ES-I3 (cell line): Measurements from ENCODE around the gene CDADC1.

Experiments
- H3K36me3 ChIP-seq: 2 replicates; pipeline ENCODE4 v1.6.1; 2013; ENCODE audit warnings: mild to moderate bottlenecking, low read length, control low read depth, moderate library complexity; ENCODE audit not compliant: insufficient read depth
- H3K4me1 ChIP-seq: 2 replicates; pipeline ENCODE4 v1.6.1; 2013; ENCODE audit warnings: mild to moderate bottlenecking, control low read depth, low read length; ENCODE audit not compliant: insufficient read depth
- H3K9ac ChIP-seq: 2 replicates; pipeline ENCODE4 v1.6.1; 2013; ENCODE audit warnings: low read depth, mild to moderate bottlenecking, low read length, moderate library complexity
- H3K9me3 ChIP-seq: 2 replicates; pipeline ENCODE4 v1.6.1; 2013; ENCODE audit warnings: mild to moderate bottlenecking, low read length, moderate library complexity; ENCODE audit not compliant: control insufficient read depth, insufficient read depth

The CDADC1 gene

DNA sequence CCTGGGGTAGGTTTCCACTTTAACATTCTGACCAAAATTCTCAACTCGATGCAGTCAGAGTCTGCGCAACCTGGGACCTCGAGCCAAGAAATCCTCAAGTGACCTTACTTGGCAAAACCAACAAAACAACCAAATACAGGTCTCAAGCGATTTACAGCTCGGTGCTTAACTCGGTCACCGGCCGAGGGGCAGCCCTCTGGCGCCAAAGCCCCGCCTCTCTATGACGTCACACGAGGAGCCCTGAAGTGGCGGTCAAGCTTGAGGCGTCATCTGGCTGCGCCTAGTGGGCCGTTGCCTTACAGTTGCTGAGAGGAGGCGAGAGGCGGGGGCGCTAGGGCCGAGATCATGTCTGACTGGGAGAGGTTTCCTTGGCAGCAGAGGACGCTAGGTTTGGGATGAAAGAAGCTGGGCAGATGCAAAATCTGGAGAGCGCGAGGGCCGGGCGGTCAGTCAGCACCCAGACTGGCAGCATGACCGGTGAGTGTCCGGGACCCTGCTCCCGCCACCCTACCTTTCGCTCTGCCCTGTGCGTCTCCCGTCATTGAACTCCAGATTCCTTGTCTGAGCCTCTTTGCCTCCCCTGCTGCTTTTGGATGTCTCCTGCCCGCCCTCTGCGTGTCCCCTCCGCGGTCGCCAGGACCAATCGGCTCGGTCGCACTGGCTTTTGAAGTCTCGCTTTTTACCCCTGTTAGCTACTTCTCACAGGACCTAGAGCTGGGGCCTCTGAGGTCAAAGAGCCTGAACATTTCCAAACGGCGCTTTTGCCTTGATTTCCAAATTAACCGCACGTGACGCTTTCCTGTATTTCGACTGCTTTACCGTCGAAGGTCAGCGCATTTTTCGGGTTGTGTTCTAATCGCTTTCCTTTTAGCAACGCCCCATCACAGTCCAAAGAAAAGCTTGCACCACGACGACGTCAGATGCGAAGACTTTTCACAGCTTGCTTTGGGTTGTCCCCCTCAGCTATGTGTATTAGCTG, at the start of gene CDADC1:
Gene CDADC1 (plus strand): TSS at position 283 of the 979 bp plus-strand sequence. CDS start 113 bp downstream, at position 396.
- Histone ChIP-seq H3K9ac (peak within 1 kb of the TSS; percentile 64), H3K4me1 (no peaks in the 10 kb centered on the region), H3K9me3 (no peaks in the 10 kb centered on the region), H3K36me3 (no peaks in the 10 kb centered on the region; the same call in 1 of the 2 replicates)

- Histone ChIP-seq H3K9me3 (no peaks in the 10 kb centered on the region), H3K9ac (no peak overlapping the region), H3K36me3 (peaks cover 7% of the 10 kb centered on the region; the same call in 1 of the 2 replicates), H3K4me1 (no peaks in the 10 kb centered on the region)
Measured at GRCh38 chr13:49206641-49207040, 41.1 kb upstream of the CDADC1 start.

- H3K36me3 ChIP-seq = peaks cover 3% of the 10 kb centered on the region; the same call in 1 of the 2 replicates
- no peaks in the 10 kb centered on the region for H3K4me1 ChIP-seq
- no peak overlapping the region for H3K9ac ChIP-seq
- no peaks in the 10 kb centered on the region for H3K9me3 ChIP-seq
Measured at GRCh38 chr13:49208619-49209018, 39.1 kb upstream of the CDADC1 start.

DNA sequence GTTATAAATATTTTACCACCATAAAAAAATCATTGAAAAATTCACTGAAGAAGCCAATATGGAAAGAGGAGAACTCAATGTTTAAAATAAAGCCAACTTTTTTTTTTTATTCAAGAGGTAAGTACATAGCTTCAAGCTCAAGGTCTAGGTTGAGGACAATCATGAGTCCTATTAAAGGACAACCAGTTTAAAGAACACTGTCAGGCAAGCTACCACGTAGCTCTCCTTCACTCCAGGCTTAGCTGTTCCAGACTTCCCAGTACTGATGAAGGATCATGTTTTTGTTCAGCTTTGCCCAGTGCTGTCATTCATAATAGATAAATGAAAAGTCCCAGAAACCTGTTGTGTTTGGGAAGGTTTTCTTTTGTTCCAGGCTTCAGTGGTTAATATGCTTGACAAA, 37.6 kb upstream of the CDADC1 start:
- Histone ChIP-seq H3K9ac (no peak overlapping the region), H3K36me3 (0 out of 2 replicates have a peak, but pooled peaks cover 3% of the 10 kb centered on the region), H3K9me3 (no peaks in the 10 kb centered on the region), H3K4me1 (peaks cover 9% of the 10 kb centered on the region; the same call in 1 of the 2 replicates)

DNA sequence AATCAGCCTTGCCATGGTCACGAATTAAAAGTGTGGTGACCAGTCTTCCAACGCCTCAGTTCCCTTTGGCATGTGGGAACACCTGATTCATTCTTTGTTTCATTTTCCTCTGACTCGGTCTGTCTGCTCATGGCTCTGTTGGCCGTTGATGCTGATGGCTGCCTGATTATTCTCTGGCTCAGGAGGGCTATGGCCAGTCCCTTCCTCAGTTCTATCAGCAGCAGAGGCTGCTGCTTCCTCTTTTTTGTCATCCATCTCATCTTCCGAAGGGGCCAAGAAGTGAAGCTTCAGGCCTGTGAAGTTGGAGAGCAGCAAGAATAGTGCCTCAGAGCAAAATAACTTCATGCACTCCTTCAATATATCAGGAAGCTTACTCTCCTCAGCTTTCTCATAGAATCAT, 37.1 kb upstream of the CDADC1 start:
- no peaks in the 10 kb centered on the region for H3K9me3 ChIP-seq
- H3K9ac ChIP-seq = no peak overlapping the region
- H3K36me3 ChIP-seq = 0 out of 2 replicates have a peak, but pooled peaks cover 3% of the 10 kb centered on the region
- peaks cover 9% of the 10 kb centered on the region; the same call in 1 of the 2 replicates for H3K4me1 ChIP-seq

DNA sequence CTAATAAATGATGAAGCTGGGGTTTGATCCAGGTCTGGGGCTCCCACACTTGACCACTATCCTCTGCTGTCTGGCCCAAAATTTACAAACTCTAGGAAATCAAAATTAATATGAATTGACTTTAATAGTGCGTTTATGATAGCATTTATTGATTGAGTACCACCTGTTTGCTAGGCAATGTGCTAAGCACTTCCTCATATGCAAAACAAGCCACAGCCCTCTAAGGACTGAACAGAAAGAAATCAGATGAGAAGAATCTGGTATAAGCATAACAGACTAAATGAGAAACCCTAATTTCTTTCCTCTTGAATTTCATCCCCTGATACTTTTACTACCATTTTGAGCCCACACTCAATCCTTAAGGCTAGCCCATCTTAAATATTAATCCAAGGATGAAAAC, 34.2 kb upstream of the CDADC1 start:
- Histone ChIP-seq H3K4me1 (peaks cover 9% of the 10 kb centered on the region; the same call in 1 of the 2 replicates), H3K36me3 (no peaks in the 10 kb centered on the region), H3K9me3 (no peaks in the 10 kb centered on the region), H3K9ac (no peak overlapping the region)

GRCh38 chr13:49213997-49214916, 33.5 kb upstream of the CDADC1 start:
- H3K9ac ChIP-seq = no peak overlapping the region

GRCh38 chr13:49214917-49215376, 32.8 kb upstream of the CDADC1 start:
- H3K9me3 ChIP-seq = no peaks in the 10 kb centered on the region
- peaks cover 9% of the 10 kb centered on the region; the same call in 1 of the 2 replicates for H3K4me1 ChIP-seq
- H3K36me3 ChIP-seq = no peaks in the 10 kb centered on the region
- no peak overlapping the region for H3K9ac ChIP-seq

More at GRCh38 chr13:49213997-49214916, 33.5 kb upstream of the CDADC1 start:
- H3K4me1 ChIP-seq = peaks cover 9% of the 10 kb centered on the region; the same call in 1 of the 2 replicates
- H3K36me3 ChIP-seq = no peaks in the 10 kb centered on the region
- H3K9me3 ChIP-seq = no peaks in the 10 kb centered on the region

- Histone ChIP-seq H3K4me1 (peaks cover 9% of the 10 kb centered on the region; the same call in 1 of the 2 replicates), H3K36me3 (no peaks in the 10 kb centered on the region), H3K9me3 (no peaks in the 10 kb centered on the region), H3K9ac (no peak overlapping the region)
Measured at GRCh38 chr13:49216334-49216733, 31.4 kb upstream of the CDADC1 start.

DNA sequence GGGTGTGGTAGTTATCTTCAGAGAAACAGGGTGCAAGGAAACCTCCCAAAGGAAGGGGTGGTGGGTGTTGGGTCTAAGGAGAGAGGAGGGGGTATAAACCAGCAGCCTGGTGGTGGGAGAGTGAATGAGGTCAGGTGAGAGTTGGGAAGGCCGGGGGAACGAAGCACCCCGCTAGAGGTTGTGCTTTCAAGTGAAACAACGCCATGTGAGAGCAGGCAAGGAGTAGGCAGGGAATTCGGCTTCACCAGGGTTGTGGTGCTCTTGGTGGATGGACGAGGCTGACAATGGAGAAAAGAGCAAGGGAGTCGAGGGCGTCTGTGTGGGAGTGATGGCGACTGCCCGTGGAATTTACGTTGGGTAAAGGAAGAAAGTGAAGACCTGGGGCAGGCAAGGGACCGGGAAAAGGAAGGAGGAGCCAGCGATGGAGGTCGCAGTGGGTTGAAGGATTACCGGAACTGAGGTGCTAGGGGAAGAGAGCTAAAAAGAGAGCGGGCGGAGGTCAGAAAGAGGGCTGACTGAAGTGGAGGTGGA, 29.7 kb upstream of the CDADC1 start:
- Histone ChIP-seq H3K9me3 (no peaks in the 10 kb centered on the region), H3K36me3 (no peaks in the 10 kb centered on the region), H3K4me1 (peaks cover 9% of the 10 kb centered on the region; the same call in 1 of the 2 replicates), H3K9ac (peak overlapping the region; percentile 52; the same call in 1 of the 2 replicates)

- Histone ChIP-seq H3K9ac (peak overlapping the region; percentile 52; the same call in 1 of the 2 replicates), H3K9me3 (no peaks in the 10 kb centered on the region), H3K4me1 (peaks cover 9% of the 10 kb centered on the region; the same call in 1 of the 2 replicates), H3K36me3 (no peaks in the 10 kb centered on the region)
Measured at GRCh38 chr13:49218493-49219051, 29.2 kb upstream of the CDADC1 start.

DNA sequence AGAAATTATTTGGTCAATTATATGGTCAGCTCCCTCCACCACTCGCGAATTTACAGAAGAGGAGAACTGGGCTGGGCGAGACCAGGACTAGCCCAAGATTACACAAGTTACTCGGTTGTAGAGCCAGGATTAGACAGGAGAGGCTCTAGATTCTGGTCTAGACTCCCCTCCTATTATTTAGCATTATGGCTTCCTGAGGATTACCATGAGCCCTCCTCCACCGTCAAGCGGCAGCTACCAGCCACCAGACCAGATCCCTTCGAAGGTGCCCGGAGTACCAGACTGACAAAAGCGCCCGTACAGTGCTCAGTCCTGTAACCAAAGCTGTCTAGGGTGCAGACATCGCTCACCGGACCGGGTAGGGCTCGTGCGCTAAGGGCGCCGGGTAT, 28.1 kb upstream of the CDADC1 start:
- Histone ChIP-seq H3K9ac (peak overlapping the region; percentile 65), H3K4me1 (peaks cover 3% of the 10 kb centered on the region; the same call in 1 of the 2 replicates)

DNA sequence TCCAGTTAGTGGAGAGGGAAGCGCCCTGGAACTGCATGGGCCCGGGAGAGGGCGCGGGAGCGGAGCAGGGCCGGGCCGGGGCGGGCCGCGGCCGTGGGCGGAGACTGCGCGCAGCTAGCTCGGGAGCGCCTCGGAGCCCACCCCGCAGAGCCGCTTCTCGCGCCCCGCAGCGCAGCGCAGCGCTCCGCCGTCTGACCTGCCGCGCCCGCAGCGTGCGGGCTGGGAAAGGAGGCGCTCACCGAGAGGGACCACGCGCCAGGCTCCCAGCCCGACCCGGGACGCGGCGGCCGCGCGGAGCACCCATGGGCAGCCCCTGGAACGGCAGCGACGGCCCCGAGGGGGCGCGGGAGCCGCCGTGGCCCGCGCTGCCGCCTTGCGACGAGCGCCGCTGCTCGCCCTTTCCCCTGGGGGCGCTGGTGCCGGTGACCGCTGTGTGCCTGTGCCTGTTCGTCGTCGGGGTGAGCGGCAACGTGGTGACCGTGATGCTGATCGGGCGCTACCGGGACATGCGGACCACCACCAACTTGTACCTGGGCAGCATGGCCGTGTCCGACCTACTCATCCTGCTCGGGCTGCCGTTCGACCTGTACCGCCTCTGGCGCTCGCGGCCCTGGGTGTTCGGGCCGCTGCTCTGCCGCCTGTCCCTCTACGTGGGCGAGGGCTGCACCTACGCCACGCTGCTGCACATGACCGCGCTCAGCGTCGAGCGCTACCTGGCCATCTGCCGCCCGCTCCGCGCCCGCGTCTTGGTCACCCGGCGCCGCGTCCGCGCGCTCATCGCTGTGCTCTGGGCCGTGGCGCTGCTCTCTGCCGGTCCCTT, 27.5 kb upstream of the CDADC1 start, which contains the start of gene MLNR:
Gene MLNR (plus strand): TSS at position 303 of the 820 bp plus-strand sequence. CDS start 0 bp downstream, at position 303.
- Histone ChIP-seq H3K4me1 (no peaks in the 10 kb centered on the region; the same call in 1 of the 2 replicates), H3K36me3 (no peaks in the 10 kb centered on the region), H3K9ac (peak within 1 kb of the TSS; percentile 65), H3K9me3 (no peaks in the 10 kb centered on the region)

More for the DNA sequence above, 28.1 kb upstream of the CDADC1 start:
- no peaks in the 10 kb centered on the region for H3K36me3 ChIP-seq
- no peaks in the 10 kb centered on the region for H3K9me3 ChIP-seq
